MG63 (cell line): ENCODE data around the gene ITGA3. TPM values are rescaled to one million over a fixed set of nuclear protein-coding genes. Genes with fewer than 3 reads are reported as not detected.

Source experiments
- DNase-seq: peaks from one replicate; pipeline ENCODE4 v3.0.0-alpha.2; 2020
- H3K27me3 ChIP-seq: fragments of 250-450 bp; sonication (Bioruptor Pico); 2 replicates; pipeline ENCODE4 v1.5.1; 2020; ENCODE audit warnings: mild to moderate bottlenecking, moderate library complexity
- H3K36me3 ChIP-seq: fragments of 250-450 bp; sonication (Bioruptor Pico); 2 replicates; pipeline ENCODE4 v1.5.1; 2020; ENCODE audit warnings: mild to moderate bottlenecking, moderate library complexity
- H3K4me3 ChIP-seq: fragments of 250-450 bp; sonication (Bioruptor Pico); 2 replicates; pipeline ENCODE4 v1.5.1; 2020; ENCODE audit warnings: mild to moderate bottlenecking, moderate library complexity
- H3K9me3 ChIP-seq: fragments of 250-450 bp; sonication (Bioruptor Pico); 2 replicates; pipeline ENCODE4 v1.5.1; 2020; ENCODE audit warnings: mild to moderate bottlenecking, moderate library complexity
- total RNA-seq: library from RNA; depleted of rRNA; stranded (reverse); fragments of >200 nt; shearing (Covaris generic); gene quantifications from 2 replicates; pipeline ENCODE4 v1.2.3, GENCODE V29; 2014; ENCODE audit warnings: low replicate concordance

ITGA3 gene
- total RNA-seq, 1 experiment from 2014 or later, result 248 TPM

DNA sequence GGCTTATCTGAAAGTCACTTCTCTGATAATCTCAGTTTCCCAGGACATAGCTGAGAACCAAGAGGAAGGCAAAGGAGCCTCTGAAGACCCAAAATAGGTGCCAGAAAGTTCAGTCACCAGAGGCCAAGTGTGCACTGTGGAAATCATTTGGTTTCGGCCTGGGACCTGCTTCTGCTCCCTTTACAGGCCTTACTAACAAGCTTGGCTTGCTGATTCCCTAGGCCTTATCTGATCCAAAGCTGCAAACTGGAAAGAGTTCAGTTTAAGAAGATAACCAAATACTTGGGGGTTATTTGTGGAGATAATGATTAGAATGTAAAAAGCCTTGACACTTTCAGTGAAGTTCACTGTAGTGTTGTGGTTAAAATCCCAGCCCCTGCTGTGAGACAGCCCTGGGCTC lies 17.0 kb downstream of the ITGA3 start:
- Histone ChIP-seq H3K9me3 (no peaks in the 10 kb centered on the region), H3K4me3 (no peak overlapping the region), H3K27me3 (no peaks in the 10 kb centered on the region), H3K36me3 (peaks cover 94% of the 10 kb centered on the region)
- no peak for DNase-seq

GRCh38 chr17:50074227-50074626 lies 18.3 kb downstream of the ITGA3 start:
- Histone ChIP-seq H3K4me3 (no peak overlapping the region), H3K36me3 (peaks cover 95% of the 10 kb centered on the region), H3K9me3 (no peaks in the 10 kb centered on the region), H3K27me3 (no peaks in the 10 kb centered on the region)
- DNase-seq, result no peak

GRCh38 chr17:50075446-50076032 lies 19.6 kb downstream of the ITGA3 start:
- H3K27me3 ChIP-seq, result no peaks in the 10 kb centered on the region
- no peak overlapping the region for H3K4me3 ChIP-seq
- no peak for DNase-seq
- no peaks in the 10 kb centered on the region for H3K9me3 ChIP-seq
- H3K36me3 ChIP-seq, result peaks cover 97% of the 10 kb centered on the region

DNA sequence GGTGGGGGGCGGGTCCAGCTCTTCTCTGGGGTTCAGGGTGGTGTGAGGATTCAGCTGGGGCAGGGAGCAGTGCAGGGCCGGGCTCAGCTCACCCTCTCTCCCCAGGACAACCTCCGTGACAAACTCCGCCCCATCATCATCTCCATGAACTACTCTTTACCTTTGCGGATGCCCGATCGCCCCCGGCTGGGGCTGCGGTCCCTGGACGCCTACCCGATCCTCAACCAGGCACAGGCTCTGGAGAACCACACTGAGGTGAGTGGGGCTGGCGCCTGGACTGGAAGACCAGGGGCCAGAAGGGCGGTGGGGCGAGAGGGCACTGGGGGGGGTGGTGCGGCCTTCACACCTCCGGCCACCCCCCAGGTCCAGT lies 20.3 kb downstream of the ITGA3 start:
- peaks cover 98% of the 10 kb centered on the region for H3K36me3 ChIP-seq
- H3K9me3 ChIP-seq, result no peaks in the 10 kb centered on the region
- no peak overlapping the region for H3K4me3 ChIP-seq
- H3K27me3 ChIP-seq, result no peaks in the 10 kb centered on the region
- DNase-seq, result no peak

GRCh38 chr17:50076591-50077235 lies 20.8 kb downstream of the ITGA3 start:
- no peaks in the 10 kb centered on the region for H3K9me3 ChIP-seq

DNA sequence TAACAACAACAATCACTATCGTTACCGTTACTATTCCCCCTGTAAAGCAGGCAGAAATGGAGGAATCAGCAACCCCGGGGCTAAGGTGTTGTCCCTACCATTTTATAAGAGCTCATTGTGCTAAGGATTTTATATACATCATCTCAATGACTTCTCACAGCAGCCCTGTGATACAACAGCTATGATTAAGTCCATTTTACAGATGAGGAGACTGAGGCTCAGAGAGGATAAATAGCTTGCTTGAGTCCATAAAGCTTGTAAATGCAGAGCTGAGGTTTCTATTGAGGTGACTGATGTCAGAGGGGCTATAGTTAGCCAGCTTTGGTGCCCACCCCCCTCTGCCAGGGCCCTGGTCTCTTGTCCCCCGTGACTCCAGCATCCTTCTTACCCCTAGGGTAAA lies 22.5 kb downstream of the ITGA3 start:
- Histone ChIP-seq H3K4me3 (no peak overlapping the region), H3K27me3 (no peaks in the 10 kb centered on the region), H3K9me3 (no peaks in the 10 kb centered on the region), H3K36me3 (peaks cover 100% of the 10 kb centered on the region)
- DNase-seq, result no peak

More at GRCh38 chr17:50076591-50077235, 20.8 kb downstream of the ITGA3 start:
- DNase-seq, result no peak
- Histone ChIP-seq H3K4me3 (no peak overlapping the region), H3K27me3 (no peaks in the 10 kb centered on the region), H3K36me3 (peaks cover 98% of the 10 kb centered on the region)

GRCh38 chr17:50079334-50080095 lies 23.6 kb downstream of the ITGA3 start:
- H3K9me3 ChIP-seq, result no peaks in the 10 kb centered on the region
- peak; percentile 73 for DNase-seq
- no peak overlapping the region for H3K4me3 ChIP-seq
- no peaks in the 10 kb centered on the region for H3K27me3 ChIP-seq
- peaks cover 94% of the 10 kb centered on the region for H3K36me3 ChIP-seq

- no peaks in the 10 kb centered on the region for H3K9me3 ChIP-seq
- H3K36me3 ChIP-seq, result peaks cover 94% of the 10 kb centered on the region
- H3K27me3 ChIP-seq, result no peaks in the 10 kb centered on the region
- no peak for DNase-seq
- H3K4me3 ChIP-seq, result no peak overlapping the region
These were observed 24.2 kb downstream of the ITGA3 start for GRCh38 chr17:50080096-50080480.

DNA sequence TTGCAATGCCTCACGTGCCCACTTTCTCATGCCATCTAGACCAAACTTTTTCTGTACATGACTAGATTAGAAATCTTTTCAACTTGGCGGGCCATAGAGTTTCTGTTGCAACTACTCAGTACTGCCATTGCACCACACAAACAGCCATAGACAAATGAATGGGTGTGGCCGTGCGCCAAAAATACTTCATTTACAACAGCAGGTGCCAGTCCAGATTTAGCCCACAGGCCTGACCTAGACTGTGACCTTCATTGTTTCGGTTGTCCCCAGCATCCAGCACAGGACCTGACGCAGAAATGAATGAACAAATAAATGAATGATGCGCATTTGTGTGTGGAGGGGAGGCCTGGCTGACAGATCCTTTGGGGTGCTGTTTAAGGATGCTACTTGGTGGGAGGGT lies 24.9 kb downstream of the ITGA3 start:
- H3K36me3 ChIP-seq, result peaks cover 90% of the 10 kb centered on the region
- no peaks in the 10 kb centered on the region for H3K27me3 ChIP-seq
- DNase-seq, result no peak
- H3K9me3 ChIP-seq, result no peaks in the 10 kb centered on the region
- no peak overlapping the region for H3K4me3 ChIP-seq

DNA sequence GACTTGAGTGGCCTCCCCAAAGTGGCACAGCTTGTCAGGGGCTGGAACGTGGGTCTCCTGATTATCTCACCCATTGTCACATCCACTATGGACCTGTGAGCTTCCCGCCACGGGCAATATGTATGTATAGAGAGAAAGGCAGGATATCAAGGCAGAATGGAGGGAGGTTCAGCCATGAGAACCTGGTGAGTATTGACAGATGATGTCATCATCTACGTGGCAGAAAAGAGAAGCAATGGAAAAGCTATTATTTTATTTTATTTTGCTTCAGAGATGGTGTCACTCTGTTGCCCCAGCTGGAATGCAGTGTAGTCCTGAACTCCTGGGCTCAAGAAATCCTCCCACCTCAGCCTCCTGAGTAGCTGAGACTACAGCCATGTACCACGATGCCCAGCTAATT lies 25.8 kb downstream of the ITGA3 start:
- Histone ChIP-seq H3K4me3 (no peak overlapping the region), H3K9me3 (no peaks in the 10 kb centered on the region), H3K27me3 (no peaks in the 10 kb centered on the region), H3K36me3 (peaks cover 86% of the 10 kb centered on the region)
- no peak for DNase-seq

DNA sequence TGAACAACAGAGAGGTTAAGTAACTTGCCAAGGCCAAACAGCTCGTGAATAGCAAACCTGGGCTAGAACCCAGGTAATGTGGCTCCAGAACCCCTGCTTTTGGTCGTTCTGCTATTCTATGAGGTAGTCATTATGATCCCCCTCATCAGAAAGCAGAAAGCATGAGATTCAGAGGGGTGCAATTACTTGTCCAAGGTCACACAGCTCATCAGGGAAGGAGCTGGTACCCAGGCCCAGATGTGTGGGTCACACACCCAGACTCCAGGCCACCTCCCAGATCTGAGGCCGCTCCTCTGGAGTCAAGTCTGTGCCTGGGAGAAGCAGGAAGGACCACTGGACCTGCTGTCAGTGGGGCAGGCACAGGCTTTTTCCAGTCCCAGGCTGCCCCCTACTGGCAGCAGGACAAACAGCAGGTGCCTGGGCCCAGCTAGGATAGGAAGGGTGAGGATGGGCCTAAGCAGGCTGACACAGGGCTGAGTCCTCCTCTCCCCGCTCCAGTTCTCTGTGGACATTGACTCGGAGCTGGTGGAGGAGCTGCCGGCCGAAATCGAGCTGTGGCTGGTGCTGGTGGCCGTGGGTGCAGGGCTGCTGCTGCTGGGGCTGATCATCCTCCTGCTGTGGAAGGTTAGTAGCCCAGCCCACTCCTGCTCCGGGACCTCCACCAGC lies 31.5 kb downstream of the ITGA3 start:
- peaks cover 81% of the 10 kb centered on the region for H3K36me3 ChIP-seq
- no peaks in the 10 kb centered on the region for H3K27me3 ChIP-seq
- no peaks in the 10 kb centered on the region for H3K9me3 ChIP-seq
- DNase-seq, result peak; percentile 74
- H3K4me3 ChIP-seq, result no peak overlapping the region

DNA sequence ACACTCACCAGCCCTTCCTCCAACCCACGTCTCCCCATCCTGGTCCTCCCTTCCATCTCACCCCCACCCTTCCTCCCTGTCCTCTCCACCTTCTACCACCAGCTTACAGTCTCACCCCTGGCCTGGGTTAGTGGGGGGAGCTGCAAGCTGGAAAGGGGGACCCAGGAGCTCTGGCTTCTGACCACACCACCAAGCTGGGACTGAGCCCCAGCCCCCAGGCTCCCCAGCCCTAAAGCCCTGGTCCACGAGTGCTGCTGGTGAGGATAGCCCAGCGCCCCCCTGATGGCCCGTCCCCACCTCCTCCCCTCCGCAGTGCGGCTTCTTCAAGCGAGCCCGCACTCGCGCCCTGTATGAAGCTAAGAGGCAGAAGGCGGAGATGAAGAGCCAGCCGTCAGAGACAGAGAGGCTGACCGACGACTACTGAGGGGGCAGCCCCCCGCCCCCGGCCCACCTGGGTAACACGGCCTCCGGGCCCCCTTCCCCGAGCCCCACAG lies 32.0 kb downstream of the ITGA3 start:
- Histone ChIP-seq H3K36me3 (peaks cover 76% of the 10 kb centered on the region), H3K9me3 (no peaks in the 10 kb centered on the region), H3K27me3 (no peaks in the 10 kb centered on the region), H3K4me3 (no peak overlapping the region)
- DNase-seq, result no peak

GRCh38 chr17:50088952-50089825 lies 33.3 kb downstream of the ITGA3 start:
- peaks cover 68% of the 10 kb centered on the region for H3K36me3 ChIP-seq
- H3K9me3 ChIP-seq, result no peaks in the 10 kb centered on the region
- H3K4me3 ChIP-seq, result no peak overlapping the region
- no peak for DNase-seq
- H3K27me3 ChIP-seq, result no peaks in the 10 kb centered on the region

- no peaks in the 10 kb centered on the region for H3K9me3 ChIP-seq
- H3K36me3 ChIP-seq, result peaks cover 61% of the 10 kb centered on the region
- no peak overlapping the region for H3K4me3 ChIP-seq
- no peaks in the 10 kb centered on the region for H3K27me3 ChIP-seq
- DNase-seq, result no peak
These were observed 34.2 kb downstream of the ITGA3 start for GRCh38 chr17:50090071-50090470.

GRCh38 chr17:50090971-50091917 lies 35.3 kb downstream of the ITGA3 start:
- Histone ChIP-seq H3K4me3 (no peak overlapping the region), H3K36me3 (peaks cover 56% of the 10 kb centered on the region), H3K27me3 (no peaks in the 10 kb centered on the region), H3K9me3 (no peaks in the 10 kb centered on the region)
- no peak for DNase-seq
